Progenitor cell of endocrine pancreas (in vitro differentiated cells): Measurements from ENCODE around the gene KDM5C. TPM values are rescaled to one million over a fixed set of nuclear protein-coding genes. Genes with fewer than 3 reads are reported as not detected.

Source experiments
- DNase-seq: peaks from one replicate; pipeline ENCODE4 v3.0.0; 2021; ENCODE audit warnings: low spot score; ENCODE audit not compliant: unreplicated experiment
- H3K27ac Mint-ChIP-seq: 2 replicates; pipeline ENCODE4 v1.8.0; 2021; ENCODE audit warnings: mild to moderate bottlenecking, moderate library complexity, mixed read lengths
- H3K27me3 Mint-ChIP-seq: 2 replicates; pipeline ENCODE4 v1.8.0; 2021; ENCODE audit warnings: mixed read lengths
- H3K36me3 Mint-ChIP-seq: 2 replicates; pipeline ENCODE4 v1.8.0; 2022; ENCODE audit warnings: mixed read lengths; ENCODE audit not compliant: insufficient read depth
- H3K4me1 Mint-ChIP-seq: 2 replicates; pipeline ENCODE4 v1.8.0; 2021; ENCODE audit warnings: low read depth, mixed read lengths
- H3K4me3 Mint-ChIP-seq: 2 replicates; pipeline ENCODE4 v1.8.0; 2021; ENCODE audit warnings: low read depth, mild to moderate bottlenecking, moderate library complexity, mixed read lengths
- H3K9me3 Mint-ChIP-seq: 2 replicates; pipeline ENCODE4 v1.8.0; 2021; ENCODE audit warnings: low read depth, mixed read lengths
- long read RNA-seq: library from polyadenylated mRNA; unstranded; transcript quantifications from one replicate; pipeline ENCODE4 v2.0.0, GENCODE V29; 2020
- total RNA-seq: library from RNA; stranded (reverse); gene quantifications from 2 replicates; pipeline ENCODE4 v1.2.1, GENCODE V29; 2021
- TF ChIP-seq, protein P1 (sequence below): fragments of 200-600 bp; sonication (generic); IDR thresholded peaks from one replicate; pipeline ENCODE4 v1.5.0; 2021; ENCODE audit warnings: antibody characterized with exemption, mild to moderate bottlenecking; ENCODE audit not compliant: unreplicated experiment

Gene KDM5C
- total RNA-seq = 109 and 112 TPM in 2 replicates
- long read RNA-seq, partial matches to known transcripts = 2 of 7 reads
- long read RNA-seq, other reads (novel, unspliced or antisense) = 5 of 7 reads

DNA sequence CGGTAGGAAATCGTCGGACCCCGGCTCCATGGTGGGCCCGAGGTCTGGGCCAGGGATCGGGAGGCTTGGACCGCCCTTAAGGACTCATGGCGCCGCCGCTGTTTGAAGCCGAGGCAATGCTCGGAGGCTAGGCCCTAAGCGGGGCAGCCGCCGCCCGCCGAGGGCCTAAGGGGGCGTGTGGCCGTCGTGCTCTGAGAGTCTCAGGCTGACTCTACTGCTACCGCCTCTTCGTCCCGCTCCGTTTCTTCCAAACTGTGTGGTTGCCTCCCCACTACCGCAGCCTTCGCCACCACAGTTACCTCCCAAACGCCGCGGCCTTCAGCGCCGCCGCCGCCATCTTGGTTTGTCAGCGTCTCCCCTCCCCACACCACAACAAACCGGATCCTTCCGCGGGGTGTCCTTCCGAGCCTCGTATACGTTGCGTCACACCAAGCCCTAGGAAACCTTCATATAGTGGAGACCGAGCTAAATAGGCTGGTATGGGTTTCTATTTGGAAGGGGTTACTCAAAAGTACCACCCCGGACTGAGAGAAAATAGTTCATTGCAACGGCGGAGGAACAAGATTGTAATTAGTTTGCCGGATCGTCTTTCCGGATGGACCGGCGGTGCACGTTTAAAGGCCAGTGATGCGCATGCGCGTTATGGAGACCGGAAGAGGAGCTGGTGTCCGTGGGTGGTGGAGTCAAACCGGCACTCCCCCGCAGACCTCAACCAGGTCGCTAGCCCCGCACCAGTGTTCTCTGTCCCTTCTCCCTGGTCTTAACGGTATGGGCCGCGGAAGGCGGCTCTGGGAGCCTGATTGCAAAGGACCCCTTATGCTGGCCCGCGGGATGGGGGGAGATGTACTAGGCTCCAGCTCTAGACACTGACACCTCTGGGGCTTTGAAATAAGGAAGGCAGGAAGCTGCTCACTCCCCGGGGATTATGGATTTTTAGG, at the start of gene KDM5C:
TSS of gene KDM5C (minus strand) at position 348 of the 938 bp plus-strand sequence. CDS start at position 30, 318 bp downstream.
- peak within 1 kb of the TSS; percentile 94 for H3K4me3 Mint-ChIP-seq
- H3K36me3 Mint-ChIP-seq = peaks cover 4% of the 10 kb centered on the region
- TF ChIP-seq, protein P1, sequence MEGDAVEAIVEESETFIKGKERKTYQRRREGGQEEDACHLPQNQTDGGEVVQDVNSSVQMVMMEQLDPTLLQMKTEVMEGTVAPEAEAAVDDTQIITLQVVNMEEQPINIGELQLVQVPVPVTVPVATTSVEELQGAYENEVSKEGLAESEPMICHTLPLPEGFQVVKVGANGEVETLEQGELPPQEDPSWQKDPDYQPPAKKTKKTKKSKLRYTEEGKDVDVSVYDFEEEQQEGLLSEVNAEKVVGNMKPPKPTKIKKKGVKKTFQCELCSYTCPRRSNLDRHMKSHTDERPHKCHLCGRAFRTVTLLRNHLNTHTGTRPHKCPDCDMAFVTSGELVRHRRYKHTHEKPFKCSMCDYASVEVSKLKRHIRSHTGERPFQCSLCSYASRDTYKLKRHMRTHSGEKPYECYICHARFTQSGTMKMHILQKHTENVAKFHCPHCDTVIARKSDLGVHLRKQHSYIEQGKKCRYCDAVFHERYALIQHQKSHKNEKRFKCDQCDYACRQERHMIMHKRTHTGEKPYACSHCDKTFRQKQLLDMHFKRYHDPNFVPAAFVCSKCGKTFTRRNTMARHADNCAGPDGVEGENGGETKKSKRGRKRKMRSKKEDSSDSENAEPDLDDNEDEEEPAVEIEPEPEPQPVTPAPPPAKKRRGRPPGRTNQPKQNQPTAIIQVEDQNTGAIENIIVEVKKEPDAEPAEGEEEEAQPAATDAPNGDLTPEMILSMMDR = no peak
- DNase-seq = peak; percentile 63
- peak within 1 kb of the TSS; percentile 100 for H3K27ac Mint-ChIP-seq
- H3K4me1 Mint-ChIP-seq = peaks cover 15% of the 10 kb centered on the region
- H3K27me3 Mint-ChIP-seq = no peaks in the 10 kb centered on the region
- peaks cover 9% of the 10 kb centered on the region for H3K9me3 Mint-ChIP-seq

DNA sequence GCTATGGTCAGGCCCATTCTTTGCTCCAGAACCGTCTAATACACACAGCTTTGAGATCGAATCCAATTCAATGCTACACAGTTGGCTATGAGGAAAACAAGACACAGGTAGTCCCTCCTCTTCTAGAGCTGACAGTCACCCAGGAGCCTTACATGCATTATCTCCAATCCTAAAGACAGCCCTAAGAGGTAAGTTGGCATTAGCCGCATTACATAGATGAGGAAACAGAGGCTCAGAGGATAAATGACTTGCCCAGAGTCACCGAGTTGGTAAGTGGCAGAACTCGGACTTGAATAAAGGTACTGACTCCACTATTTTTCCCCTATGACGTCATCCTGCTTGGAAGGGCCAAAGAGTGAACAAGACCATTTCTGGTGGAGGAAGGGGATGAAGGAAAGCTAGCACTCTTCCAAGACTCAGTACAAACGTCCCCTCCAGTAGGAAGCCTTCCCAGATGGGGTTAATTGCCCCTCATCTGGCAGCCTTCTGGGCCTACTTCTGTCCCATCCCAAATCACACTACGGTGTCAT, 47.9 kb upstream of the KDM5C start:
- TF ChIP-seq, protein P1 = no peak
- no peaks in the 10 kb centered on the region for H3K36me3 Mint-ChIP-seq
- no peak overlapping the region for H3K4me3 Mint-ChIP-seq
- H3K27ac Mint-ChIP-seq = no peak overlapping the region
- no peak for DNase-seq
- H3K4me1 Mint-ChIP-seq = no peaks in the 10 kb centered on the region
- no peaks in the 10 kb centered on the region for H3K9me3 Mint-ChIP-seq
- H3K27me3 Mint-ChIP-seq = no peaks in the 10 kb centered on the region

DNA sequence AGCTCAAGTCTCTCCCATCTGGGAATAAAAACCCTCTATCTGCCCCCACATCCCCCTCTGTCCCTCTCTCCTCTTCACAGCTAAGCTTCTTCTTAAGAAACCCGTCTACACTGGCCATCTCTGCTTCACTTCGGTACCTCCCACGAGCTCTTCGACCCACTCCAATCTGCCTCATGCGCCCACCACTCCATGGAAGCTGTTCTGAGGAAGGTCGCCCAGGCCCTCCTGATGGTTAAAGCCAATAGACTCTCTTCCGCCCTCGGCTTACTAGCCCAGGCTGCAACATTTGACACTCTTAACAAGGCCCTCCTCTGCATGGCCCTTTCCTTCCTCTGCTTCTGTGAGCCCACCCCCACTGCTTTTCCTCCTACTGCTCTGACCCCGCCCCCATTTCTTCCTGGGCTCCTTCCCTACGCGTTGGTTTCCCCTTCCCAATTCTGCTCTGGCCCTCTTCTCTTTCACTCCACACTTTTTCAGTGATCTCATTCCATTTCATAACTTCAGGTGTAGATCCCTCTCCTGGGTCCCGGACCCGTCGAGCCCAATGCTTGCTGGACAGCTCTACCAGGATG, 44.6 kb upstream of the KDM5C start:
- Mint-ChIP-seq H3K36me3 (peaks cover 2% of the 10 kb centered on the region), H3K9me3 (peaks cover 10% of the 10 kb centered on the region)
- no peak for DNase-seq

DNA sequence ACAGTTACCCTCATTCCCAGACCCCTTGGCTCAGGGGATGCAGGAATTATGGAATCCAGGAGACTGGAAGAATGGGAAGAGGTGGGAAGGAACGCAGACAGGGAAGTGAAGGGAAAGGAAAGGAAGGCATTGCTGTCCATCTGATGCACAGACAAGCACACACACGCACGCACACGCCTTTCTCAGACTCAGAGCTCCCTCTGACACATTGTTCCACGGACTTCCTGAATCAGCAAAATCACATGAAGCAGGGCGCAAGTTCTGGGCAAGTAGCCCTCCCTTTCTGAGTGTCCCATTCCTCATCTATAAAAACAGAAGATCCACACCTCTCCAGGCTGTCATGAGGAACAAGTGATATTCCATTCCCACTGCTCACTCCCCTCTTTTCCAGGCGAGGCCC, 43.2 kb upstream of the KDM5C start:
- no peak overlapping the region for H3K4me3 Mint-ChIP-seq
- peaks cover 2% of the 10 kb centered on the region for H3K36me3 Mint-ChIP-seq
- H3K9me3 Mint-ChIP-seq = peaks cover 14% of the 10 kb centered on the region
- TF ChIP-seq, protein P1 = no peak
- no peak for DNase-seq
- no peaks in the 10 kb centered on the region for H3K27me3 Mint-ChIP-seq
- no peak overlapping the region for H3K27ac Mint-ChIP-seq
- peaks cover 11% of the 10 kb centered on the region for H3K4me1 Mint-ChIP-seq

More for the DNA sequence above, 44.6 kb upstream of the KDM5C start:
- TF ChIP-seq, protein P1 = no peak
- H3K4me3 Mint-ChIP-seq = no peak overlapping the region
- H3K27me3 Mint-ChIP-seq = no peaks in the 10 kb centered on the region
- no peak overlapping the region for H3K27ac Mint-ChIP-seq
- H3K4me1 Mint-ChIP-seq = peaks cover 8% of the 10 kb centered on the region

DNA sequence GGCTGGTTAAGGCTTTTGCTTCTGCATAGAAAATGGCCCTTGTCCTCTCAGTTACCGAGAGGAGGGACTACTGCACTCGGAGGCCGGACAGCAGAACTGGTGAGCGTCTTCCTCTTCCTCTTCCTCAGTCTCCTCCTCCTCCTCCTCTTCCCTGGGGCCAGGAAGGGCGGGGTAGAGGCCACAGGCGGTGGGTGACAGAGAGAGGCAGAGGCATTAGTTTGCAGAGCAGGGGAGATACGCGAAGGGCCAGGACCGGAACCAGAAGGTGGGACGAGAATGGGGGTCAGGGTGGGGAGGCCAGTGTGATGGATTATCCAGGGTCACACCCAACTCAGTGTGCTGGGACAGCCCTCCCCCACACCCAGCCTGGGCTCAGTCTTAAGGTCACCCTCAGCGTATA, 41.9 kb upstream of the KDM5C start:
- Mint-ChIP-seq H3K9me3 (peaks cover 18% of the 10 kb centered on the region), H3K4me1 (peaks cover 11% of the 10 kb centered on the region), H3K27ac (no peak overlapping the region), H3K36me3 (peaks cover 2% of the 10 kb centered on the region), H3K27me3 (no peaks in the 10 kb centered on the region), H3K4me3 (no peak overlapping the region)
- DNase-seq = no peak
- TF ChIP-seq, protein P1 = no peak
